Measurements from ENCODE around the gene RUNX2.

DNA sequence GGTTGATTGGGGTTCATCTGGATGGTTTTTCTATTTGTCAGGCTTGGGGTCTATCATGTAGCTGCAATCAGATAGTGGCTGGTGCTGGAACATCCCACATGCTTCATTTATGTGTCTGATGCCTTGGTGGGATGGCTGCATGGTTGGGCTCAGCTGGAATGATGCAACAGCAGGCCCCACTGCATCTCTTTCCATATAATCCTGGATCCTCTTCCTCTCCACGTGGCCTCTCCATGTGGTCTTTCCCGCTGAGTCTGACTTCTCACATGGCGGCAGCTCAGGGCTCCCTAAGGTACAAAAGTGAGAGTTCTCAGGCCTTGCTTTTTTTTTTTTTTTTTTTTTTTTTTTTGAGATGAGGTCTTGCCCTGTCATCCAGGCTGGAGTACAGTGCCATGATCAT lies 114.6 kb downstream of the RUNX2 start:
- TF ChIP-seq, protein P1, sequence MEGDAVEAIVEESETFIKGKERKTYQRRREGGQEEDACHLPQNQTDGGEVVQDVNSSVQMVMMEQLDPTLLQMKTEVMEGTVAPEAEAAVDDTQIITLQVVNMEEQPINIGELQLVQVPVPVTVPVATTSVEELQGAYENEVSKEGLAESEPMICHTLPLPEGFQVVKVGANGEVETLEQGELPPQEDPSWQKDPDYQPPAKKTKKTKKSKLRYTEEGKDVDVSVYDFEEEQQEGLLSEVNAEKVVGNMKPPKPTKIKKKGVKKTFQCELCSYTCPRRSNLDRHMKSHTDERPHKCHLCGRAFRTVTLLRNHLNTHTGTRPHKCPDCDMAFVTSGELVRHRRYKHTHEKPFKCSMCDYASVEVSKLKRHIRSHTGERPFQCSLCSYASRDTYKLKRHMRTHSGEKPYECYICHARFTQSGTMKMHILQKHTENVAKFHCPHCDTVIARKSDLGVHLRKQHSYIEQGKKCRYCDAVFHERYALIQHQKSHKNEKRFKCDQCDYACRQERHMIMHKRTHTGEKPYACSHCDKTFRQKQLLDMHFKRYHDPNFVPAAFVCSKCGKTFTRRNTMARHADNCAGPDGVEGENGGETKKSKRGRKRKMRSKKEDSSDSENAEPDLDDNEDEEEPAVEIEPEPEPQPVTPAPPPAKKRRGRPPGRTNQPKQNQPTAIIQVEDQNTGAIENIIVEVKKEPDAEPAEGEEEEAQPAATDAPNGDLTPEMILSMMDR (IDR thresholded peaks at IDR 0.05) = no peak
- no peak for TF ChIP-seq EZH2 (IDR thresholded peaks at IDR 0.05; ENCODE audit: borderline replicate concordance, insufficient read depth, low read depth, low read length, poor library complexity, severe bottlenecking)
